Epidermal melanocyte (primary cell): ENCODE data around the gene SMAD3.

Source experiments
- DNase-seq: peaks from one replicate; pipeline ENCODE4 v3.0.0; 2011; ENCODE audit warnings: low spot score; ENCODE audit not compliant: insufficient read length

SMAD3 gene

DNA sequence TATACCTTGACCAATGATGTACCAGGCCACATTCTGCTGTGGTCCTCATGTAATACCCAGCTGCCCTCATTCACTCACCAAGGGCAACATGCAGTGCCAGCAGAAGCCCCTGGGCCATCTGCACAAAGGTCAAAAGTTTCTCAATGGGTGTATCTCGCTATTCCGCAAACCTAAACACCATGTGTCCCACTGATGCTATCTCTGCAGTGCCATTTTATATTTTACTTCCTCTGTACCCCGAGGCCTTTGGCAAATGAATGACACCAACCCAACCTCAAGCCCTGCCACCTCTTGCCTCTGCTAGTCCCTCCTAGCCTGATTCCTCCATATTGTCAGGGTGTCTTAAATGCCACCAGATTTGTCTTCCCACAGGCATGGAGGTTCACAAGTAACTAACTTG is 129.9 kb downstream of the SMAD3 start:
- no peak for DNase-seq

DNA sequence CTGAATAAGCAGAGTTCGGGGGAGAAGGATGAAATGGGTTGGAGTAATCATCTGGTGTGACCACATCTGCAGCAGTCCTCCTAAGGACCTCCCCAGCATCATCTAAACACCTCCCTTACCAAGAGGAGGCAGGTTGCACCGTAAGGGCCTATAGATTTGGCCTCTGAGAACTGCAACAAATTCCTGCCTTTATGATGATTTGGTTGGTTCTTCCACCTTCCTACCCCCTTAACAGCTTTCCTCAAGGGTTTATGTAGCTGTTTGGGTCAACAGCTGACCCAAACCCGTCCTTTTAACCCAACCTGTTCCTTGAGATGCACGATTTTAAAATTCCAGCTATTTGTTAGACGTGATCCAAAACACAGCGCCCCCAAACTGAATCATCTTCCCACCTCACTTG is 130.8 kb downstream of the SMAD3 start:
- no peak for DNase-seq

DNA sequence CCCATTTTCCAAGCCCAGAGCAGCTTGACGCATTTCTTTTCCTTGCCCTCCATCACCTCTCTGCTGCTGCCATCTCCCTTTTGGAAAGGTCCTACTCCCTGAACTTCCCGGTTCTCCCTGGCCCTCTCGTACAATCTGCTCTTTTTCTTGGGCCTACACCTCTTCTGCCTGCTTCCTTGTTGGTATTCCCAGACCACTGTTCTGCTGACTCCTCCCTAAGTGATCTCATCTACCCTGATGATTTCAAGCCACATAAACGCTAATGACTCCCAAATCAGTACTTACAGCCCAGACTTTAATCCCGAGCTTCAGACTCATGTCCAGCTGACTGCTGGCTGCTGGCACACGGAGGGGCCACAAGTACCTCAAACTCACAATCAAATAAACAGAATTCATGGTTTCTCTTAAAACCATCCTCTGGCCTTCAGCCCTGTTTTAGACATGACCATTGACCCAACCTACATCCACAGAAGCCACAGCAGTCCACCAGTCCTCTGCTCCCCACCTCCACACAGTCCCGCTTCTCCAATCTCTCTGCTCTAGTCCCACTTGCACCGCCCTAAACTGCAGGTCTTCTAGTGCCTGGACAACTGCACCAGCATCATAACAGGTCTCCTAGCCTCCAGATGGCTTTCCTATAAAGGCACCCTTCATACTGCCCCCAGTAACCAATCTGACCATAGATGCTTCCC is 131.4 kb downstream of the SMAD3 start:
- no peak for DNase-seq

DNA sequence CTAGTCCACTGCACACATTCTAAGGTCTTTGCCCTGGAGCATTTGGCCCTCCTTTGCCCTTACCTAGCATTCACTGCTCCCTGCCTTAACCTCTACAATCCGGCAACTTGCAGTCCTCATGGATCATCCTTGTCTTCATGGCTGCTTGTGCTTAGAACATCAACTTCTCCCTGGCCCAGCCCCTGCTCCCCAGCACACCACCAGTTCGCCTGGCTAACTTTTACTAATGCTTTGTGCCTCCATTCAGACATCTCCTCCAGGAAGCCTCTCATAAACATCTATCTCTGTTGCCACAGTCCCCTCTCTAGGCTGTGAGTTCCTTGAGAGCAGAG is 131.9 kb downstream of the SMAD3 start:
- no peak for DNase-seq

DNA sequence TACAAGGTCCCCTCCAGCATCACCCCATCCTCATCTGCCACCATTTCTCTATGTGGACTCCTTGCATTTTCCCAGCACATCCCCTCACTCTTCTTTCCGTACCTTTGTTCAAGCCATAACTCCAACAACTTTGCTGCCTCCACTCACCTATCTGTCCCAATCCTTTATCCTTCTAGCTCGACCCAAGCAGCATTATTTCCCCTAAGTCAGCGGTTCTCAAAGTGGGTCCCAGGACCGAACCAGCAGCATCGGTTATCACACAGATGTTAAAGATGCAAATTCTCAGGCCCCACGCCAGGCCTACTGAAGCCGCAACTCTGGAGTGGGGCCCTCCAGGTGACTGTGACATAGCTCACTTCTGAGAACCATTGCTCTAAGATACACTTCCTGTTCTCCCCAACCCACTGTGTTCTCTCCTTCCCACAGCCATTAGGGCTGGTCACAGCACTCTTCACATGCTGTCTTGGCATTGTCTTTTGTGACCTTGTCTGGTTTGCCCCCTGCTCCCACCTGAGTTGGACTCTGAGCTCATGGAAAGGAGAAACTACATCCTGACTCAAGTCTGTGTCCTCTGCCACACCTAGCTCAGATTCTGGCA is 132.9 kb downstream of the SMAD3 start:
- no peak for DNase-seq

DNA sequence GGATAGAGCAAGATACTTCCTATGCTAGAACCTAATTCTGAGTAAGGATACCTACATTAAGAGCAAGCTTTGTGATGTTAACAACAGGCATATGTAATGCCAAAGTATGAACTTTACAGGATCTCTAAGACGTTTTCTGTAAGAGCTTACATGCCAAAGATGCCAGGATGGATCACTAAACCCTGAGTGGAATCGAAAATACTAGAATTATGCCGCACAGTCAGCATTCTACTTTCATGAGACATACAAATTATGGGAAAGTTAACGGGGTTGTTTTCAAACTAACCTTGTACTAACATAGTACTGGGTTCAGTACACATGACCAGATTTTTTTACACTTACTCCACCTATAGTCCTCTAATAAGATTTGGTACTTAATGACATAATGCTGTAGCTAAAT is 134.0 kb downstream of the SMAD3 start:
- DNase-seq: no peak

DNA sequence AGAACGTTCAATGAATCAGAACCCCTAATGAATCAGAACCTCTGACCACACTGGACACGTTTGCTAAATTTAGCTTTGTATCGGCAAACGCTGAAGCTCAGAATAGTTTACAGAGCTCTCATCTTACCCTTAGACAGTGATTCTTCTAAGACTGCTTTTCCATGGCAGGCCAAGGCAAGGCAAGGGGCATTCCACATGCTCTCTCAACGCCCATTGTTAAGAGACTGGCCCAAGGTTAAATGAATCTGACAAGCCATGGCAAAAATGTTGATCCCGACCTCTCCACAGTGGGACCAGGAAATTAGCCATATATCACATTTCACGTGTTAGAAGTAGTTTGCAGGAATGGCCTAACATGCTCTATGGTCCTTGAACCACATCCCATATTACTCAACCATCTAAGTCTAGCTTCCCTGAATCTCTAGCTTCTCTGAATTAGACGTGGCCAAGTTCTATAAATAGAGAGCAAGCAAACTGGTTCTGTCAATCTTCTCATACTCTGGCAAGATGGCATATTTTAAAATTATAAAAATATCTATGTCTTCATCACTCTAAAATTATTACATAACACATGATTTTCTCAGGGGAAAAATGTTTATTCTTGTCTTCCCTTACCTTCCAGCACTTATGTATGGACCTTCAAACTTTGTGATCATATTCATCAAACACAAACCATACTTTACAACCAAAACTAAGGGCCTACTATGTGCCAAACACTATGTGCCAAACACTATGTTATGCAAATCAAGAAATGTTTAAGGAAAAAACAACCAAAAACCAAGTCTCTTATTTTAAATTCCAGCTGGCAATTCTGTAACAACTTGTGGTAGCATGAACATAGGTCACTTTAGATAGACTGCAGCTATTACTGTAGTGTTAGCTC is 134.7 kb downstream of the SMAD3 start:
- no peak for DNase-seq

DNA sequence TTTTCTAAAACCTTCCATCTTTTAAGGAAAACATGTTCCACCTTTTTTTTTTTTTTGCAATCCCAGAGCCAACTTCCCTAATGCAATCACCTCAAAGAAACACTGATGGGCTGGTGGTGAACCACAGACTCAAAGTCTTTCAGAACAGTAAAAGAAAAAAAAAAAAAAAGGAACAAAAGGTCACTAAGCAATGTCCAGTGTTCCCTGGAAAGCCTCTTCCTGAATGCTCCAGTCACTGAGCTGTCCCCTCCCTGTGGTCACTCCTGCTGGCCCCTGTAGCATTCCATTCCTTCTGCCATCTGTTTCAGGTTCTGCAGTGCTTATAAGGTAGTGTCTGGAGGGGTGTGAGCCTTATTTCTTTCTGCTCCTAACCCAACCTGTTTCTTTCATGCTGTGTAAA is 135.7 kb downstream of the SMAD3 start:
- no peak for DNase-seq

DNA sequence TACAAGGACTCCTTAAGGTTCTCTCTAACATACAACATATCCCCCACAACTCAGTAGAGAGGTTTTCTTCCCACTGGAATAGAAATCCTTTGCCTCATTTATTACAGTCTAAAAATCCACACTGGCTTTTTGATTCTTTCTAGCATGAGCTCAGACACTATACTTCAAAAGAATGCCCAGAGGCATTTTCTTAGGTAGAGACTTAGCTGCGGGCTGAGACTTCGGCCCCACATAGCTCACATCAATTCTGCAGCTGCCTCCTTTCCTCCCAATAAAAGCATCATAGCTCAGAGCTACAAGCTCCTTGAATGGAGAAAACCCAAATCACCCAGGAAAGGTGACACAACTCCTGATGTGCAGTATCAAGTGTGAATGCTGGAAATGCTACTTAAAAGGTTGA is 136.7 kb downstream of the SMAD3 start:
- no peak for DNase-seq

DNA sequence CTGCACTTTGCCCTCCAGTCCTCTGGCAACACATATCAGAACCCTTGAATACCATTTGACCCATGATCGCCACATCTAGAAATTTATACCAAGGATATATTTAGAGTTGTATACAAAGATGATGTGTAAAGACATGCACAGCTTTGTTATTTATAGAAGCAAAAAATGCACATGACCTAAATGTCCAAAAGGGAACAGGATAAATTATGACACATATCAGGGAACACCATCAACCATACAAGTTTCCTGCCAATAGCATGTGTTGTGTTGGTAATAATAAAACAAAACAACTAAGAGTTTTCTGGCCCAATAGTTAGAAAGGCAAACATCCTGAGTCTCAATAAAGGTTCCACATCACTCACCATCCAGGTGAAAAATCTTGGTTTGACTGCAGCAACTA is 137.6 kb downstream of the SMAD3 start:
- DNase-seq: no peak

DNA sequence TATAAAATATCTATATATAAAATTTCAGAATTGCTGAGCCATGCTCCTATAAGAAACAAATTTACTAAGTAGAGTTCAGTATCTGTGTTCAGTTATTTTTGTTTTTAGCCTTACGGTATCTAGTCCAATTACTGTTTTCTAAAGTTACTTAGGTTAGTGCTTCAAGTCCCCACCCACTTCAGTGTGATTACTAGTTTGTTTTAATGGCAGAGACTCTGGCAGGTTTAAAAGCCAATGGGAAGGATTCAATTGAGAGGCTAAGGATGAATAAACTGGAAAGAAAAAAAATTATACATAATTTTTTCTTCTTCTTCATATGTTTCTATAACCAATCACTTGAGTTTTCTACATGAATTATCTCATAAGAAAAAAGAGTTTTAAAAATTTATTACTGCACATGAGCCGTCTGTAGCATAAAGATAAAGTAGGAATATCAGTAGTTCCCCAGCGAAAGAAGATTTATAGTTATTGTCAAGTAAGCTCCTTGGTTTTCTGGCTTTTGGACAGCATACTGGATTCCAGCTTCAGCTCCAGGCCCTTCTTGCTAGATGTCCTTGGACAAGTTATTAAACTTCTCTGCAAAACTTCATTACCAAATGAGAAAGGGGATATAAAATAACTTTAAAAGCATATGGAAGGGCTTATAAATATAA is 142.3 kb downstream of the SMAD3 start:
- DNase-seq: no peak

DNA sequence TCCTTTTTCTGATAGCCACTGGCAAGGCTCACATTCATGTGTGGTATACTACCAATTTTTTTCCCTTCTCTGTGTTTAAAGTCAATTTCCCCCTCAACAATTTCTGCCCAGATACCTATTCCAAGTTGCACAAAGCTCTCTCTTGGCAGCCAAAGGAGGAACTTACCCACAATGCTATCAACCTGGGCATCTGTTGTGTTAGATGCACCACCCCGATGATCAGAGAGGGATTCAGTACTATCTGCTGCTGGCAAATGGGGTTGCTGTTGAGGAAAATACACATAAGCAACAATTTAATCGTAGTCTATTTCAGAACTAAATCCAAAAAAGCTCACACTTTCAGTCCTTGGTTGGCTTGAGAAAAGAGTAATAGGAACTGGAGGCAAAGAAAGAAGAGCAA is 143.0 kb downstream of the SMAD3 start:
- DNase-seq: no peak

DNA sequence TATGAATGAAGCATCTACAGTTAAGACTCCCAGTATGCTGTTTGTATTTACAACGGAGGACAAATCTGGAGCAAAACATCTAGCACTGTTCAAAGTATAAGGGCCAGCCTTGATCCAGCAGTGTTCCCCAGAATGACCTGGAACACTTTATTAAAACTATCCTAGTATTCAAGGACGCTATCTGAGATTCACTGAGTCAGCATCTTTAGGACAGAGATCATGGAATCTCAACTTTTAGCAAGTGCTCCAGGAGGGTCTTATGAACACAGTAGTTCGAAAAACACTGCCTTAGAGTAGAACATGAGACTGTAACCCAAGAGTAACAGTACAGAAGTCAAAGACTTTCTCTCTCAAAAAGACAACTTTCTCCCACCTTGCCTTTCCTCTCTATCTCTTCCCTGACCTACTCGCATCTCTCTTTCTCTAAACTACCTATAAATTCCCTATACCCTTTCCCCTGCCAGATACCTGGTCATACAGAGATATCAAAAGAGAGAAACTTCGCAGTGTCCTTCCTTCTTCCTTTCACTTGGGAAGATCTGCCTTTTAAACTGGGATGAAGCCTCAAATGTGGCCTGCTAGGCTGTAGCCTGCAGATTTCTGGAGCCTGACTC is 145.3 kb downstream of the SMAD3 start:
- no peak for DNase-seq

DNA sequence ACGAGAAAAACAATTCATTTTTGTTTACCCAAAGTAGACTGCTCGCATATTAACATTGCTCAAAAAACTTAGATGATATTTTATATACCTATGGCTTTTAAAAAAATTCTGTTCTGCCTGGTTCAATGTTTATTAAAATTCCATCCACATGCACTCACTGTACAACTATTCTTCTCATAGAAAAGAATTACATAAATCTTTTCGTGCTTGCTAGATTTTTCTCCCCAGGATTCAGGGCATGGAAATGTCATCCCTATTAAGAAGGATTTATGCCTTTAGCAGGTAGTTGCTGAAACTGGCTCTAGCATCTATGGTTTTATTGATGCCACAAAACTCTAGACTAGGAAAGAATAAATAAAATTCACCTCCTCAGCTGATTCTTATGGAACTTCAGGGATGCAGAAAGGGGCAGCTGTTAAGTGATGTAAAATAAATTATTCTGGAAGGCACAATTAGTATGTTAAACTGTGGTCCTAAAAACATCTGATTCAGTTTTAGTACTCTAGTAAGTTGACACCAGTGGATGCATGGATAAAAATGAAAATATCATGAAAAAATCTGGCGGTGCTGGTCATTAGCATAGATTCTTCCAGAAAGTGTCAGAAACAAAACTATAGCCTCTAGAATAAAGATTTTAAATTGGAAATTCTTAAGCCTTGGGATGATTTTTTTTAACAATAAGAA is 147.4 kb downstream of the SMAD3 start:
- no peak for DNase-seq

DNA sequence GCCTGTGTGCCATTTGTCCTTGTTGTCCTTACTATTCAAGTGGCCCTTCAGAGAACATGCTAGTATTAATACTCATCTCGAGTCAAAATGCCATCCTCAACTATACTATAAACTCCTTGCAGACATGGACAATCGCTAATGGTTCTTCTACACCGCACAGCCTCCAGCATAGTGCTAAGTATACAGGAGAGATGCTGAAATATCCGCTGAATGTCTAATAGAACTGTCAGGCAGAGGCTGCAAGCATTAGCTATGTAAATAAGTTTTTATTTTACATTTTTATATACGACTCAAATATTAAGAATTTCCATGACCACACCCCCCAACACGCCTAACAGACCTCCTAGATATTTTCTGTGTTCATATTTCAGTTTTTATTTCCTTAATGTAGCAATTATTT is 149.7 kb downstream of the SMAD3 start:
- no peak for DNase-seq

DNA sequence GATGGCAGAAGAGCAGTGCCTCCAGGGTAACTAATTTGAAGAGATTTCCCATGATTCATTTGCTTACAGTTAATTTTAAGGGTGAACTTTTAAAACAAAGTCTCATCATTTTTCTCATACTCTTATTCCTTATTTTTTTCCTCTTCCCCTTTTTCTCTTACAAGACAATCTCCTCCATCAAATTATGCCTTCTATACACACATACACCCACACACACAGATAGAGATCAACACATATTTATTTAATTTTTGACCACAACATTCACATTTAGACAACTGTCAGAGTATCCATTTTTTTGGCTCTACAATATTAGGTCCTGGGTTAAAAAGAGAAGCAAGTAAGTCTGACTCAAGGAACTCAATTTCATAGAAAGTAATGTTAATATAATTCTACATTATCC is 151.5 kb downstream of the SMAD3 start:
- no peak for DNase-seq

DNA sequence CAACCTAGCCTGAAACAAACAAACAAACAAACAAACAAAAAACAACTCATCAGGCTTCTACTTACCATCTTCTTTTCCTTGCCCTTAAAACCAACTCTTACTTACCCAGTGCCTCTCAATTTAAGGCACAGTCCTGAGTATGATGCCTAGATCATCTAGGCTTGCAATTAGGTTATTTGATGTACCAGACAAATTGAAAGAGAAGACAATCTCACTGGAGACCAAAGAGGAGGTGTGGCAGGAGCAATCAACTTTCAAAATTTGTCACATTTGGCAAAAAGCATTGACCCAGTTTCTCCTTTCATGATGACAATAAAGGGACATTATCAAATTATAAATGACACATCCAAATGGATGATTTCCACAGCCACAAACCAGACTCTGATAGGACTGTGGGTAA is 153.0 kb downstream of the SMAD3 start:
- no peak for DNase-seq

DNA sequence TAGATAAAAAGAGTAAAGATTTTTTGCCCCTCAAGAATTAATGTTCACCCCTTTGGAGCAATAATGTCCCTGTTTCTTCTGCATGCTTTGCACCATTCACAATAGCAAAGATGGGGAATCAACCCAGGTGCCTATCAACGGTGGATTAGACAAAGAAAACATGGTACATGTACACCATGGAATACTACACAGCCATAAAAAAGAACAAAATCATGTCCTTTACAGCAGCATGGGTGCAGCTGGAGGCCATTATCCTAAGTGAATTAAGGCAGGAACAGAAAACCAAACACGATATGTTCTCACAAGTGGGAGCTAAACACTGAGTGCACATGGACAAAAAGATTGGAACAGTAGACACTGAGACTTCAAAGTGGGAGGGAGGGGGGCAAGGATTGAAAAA is 153.9 kb downstream of the SMAD3 start:
- DNase-seq: no peak

DNA sequence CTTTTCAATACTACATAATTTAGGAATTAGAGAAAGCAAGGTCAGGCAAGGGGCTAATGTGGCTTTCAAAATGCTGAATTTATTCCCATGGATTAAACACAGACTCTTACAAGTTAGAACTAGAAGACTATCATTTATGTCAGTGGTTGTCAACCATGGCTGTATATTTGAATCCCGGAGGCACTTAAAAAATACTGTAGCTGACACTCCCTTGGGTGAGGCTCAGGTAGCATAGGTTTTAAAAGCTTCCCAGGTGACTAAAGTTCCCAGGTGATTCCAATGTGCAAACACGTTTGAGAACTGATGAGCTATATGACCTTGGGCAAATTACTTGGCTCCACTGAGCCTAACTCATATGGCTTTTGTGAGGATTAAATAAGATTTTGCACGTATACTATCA is 159.5 kb downstream of the SMAD3 start:
- DNase-seq: no peak

DNA sequence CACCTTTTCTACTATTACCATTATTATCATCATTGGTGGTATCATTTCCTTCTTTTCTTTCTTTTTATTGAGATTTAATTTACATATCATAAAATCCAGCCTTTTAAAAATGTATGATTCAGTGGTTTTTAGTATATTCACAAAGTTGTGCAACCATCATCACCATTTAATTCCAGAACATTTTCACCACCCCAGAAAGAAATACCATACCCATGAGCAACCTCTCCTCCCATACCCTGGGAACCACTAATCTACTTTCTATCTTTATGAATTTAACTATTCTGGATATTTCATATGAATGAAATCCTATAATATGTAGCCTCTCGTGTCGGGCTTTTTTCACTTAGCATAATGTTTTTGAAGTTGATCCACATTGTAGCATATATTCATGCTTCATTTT is 159.9 kb downstream of the SMAD3 start:
- DNase-seq: no peak

DNA sequence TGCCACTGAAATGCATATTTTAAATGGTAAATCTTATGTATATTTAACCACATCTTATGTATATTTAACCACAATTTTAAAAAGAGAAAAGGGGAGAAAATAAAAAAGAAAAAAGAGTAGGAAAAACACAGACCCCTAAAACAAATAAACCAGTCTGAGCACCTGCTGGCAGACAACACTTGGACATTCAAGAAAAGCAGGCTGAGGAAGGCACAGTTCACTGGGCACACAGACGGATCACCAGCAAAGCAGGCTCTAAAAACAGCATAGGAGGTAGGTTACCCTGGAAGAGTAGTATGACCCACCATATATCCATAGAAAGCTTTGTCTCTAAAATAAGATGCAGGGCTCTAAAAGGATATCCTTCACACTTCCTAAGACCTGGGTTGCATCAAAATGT is 162.0 kb downstream of the SMAD3 start:
- DNase-seq: no peak
